HepG2 (cell line): Measurements from ENCODE around the gene DPH7. TPM values are rescaled to one million over a fixed set of nuclear protein-coding genes. Genes with fewer than 3 reads are reported as not detected.

Source experiments
- BHLHE40 ChIP-seq: IDR thresholded peaks from 2 replicates; pipeline ENCODE4 v1.6.1; 2011; ENCODE audit warnings: low read length, improper control_type of control experiment
- FOSL2 ChIP-seq: sonication (generic); formaldehyde crosslinking; IDR thresholded peaks from 2 replicates; pipeline ENCODE4 v1.4.0; 2020; ENCODE audit warnings: missing genetic modification reagents
- GATAD2A ChIP-seq: IDR thresholded peaks from 2 replicates; pipeline ENCODE4 v1.6.1; 2016
- KDM5A ChIP-seq: fragments of 200-600 bp; sonication (generic); IDR thresholded peaks from 2 replicates; pipeline ENCODE4 v1.7.0; 2018; ENCODE audit warnings: antibody characterized with exemption, mild to moderate bottlenecking, low read length, borderline replicate concordance
- MIER3 ChIP-seq: IDR thresholded peaks from 2 replicates; pipeline ENCODE4 v1.6.1; 2016; ENCODE audit warnings: missing compliant biosample characterization, borderline replicate concordance
- MTA1 ChIP-seq: sonication (generic); formaldehyde crosslinking; IDR thresholded peaks from 2 replicates; pipeline ENCODE4 v1.4.0; 2020; ENCODE audit warnings: missing genetic modification reagents, mild to moderate bottlenecking, borderline replicate concordance
- MXD4 ChIP-seq: IDR thresholded peaks from 2 replicates; pipeline ENCODE4 v1.6.1; 2016; ENCODE audit warnings: mild to moderate bottlenecking, missing biosample characterization, missing genetic modification reagents
- MXI1 ChIP-seq: IDR thresholded peaks from 3 replicates; pipeline ENCODE4 v1.6.1; 2012; ENCODE audit warnings: low read depth, low read length, inconsistent platforms, borderline replicate concordance
- MYC ChIP-seq: sonication (generic); formaldehyde crosslinking; IDR thresholded peaks from 2 replicates; pipeline ENCODE4 v1.9.0; 2021; ENCODE audit warnings: missing genetic modification reagents, borderline replicate concordance
- NR2C2 ChIP-seq: sonication (generic); formaldehyde crosslinking; IDR thresholded peaks from 2 replicates; pipeline ENCODE4 v1.4.0; 2020; ENCODE audit warnings: missing genetic modification reagents, mild to moderate bottlenecking, moderate library complexity, borderline replicate concordance
- NR2F1 ChIP-seq, 2 experiments: fragments of 450-650 bp in 1 of 2; formaldehyde crosslinking in 1 of 2; IDR thresholded peaks; 2 replicates each; pipeline versions ENCODE4 v1.5.0 to v1.6.1; 2016 to 2020; ENCODE audit warnings: mild to moderate bottlenecking in 1 of 2, missing compliant biosample characterization in 1 of 2, missing genetic modification reagents in 1 of 2, moderate library complexity in 1 of 2
- RARA ChIP-seq: IDR thresholded peaks from 2 replicates; pipeline ENCODE4 v1.6.1; 2016; ENCODE audit warnings: missing genetic modification reagents, missing compliant biosample characterization
- RERE ChIP-seq: IDR thresholded peaks from 2 replicates; pipeline ENCODE4 v1.6.1; 2016; ENCODE audit warnings: low read depth, missing genetic modification reagents, missing compliant biosample characterization
- SMAD9 ChIP-seq: sonication (generic); formaldehyde crosslinking; IDR thresholded peaks from 2 replicates; pipeline ENCODE4 v1.5.1; 2020; ENCODE audit warnings: mild to moderate bottlenecking, missing genetic modification reagents
- ZNF326 ChIP-seq: sonication (generic); formaldehyde crosslinking; IDR thresholded peaks from 2 replicates; pipeline ENCODE4 v1.4.0; 2020; ENCODE audit warnings: missing genetic modification reagents, borderline replicate concordance
- ZNF629 ChIP-seq: sonication (generic); formaldehyde crosslinking; conservative IDR thresholded peaks from 2 replicates; pipeline ENCODE4 v1.5.0; 2020; ENCODE audit warnings: missing genetic modification reagents
- ZNF644 ChIP-seq: IDR thresholded peaks from 2 replicates; pipeline ENCODE4 v1.6.1; 2016; ENCODE audit warnings: low read depth
- ZSCAN31 ChIP-seq: sonication (generic); formaldehyde crosslinking; IDR thresholded peaks from 2 replicates; pipeline ENCODE4 v1.5.0; 2020; ENCODE audit warnings: low read depth, mild to moderate bottlenecking, missing genetic modification reagents
- polyA plus RNA-seq, 8 experiments: library from polyadenylated mRNA; depleted of rRNA in 3 of 8; stranded (reverse) in 7 of 8; unstranded in 1 of 8; fragments of >200 nt; fragmentation: Illumina TruSeq in 4 of 8; extraction: Trizol in 4 of 8; gene quantifications; 2 replicates each; pipeline versions ENCODE4 v1.2.1 to v1.2.3, GENCODE V29; 2011 to 2016; ENCODE audit warnings: low read depth in 4 of 8, missing spikeins in 1 of 8, mixed read lengths in 1 of 8; ENCODE audit not compliant: insufficient read depth in 1 of 8
- total RNA-seq, 5 experiments: library from RNA; depleted of rRNA; stranded (reverse); fragments of >200 nt; fragmentation: Illumina TruSeq; extraction: Trizol; gene quantifications; 2 replicates each; pipeline ENCODE4 v1.2.3, GENCODE V29; 2016; ENCODE audit warnings: low read depth in 1 of 5
- TF ChIP-seq, protein P1 (sequence below): sonication (generic); formaldehyde crosslinking; IDR thresholded peaks from 2 replicates; pipeline ENCODE4 v1.5.1; 2020; ENCODE audit warnings: mild to moderate bottlenecking, moderate library complexity, missing genetic modification reagents
- TF ChIP-seq, protein P2 (sequence below): IDR thresholded peaks from 2 replicates; pipeline ENCODE4 v1.6.1; 2012; ENCODE audit warnings: inconsistent platforms
- TF ChIP-seq, protein P3 (sequence below): sonication (generic); IDR thresholded peaks from 2 replicates; pipeline ENCODE4 v1.6.1; 2016; ENCODE audit warnings: low read depth, borderline replicate concordance
- TF ChIP-seq, protein P4 (sequence below): sonication (generic); formaldehyde crosslinking; conservative IDR thresholded peaks from 2 replicates; pipeline ENCODE4 v1.4.0; 2020; ENCODE audit warnings: missing genetic modification reagents

Gene DPH7
- total and polyA plus RNA-seq, 2 of the 13 experiments (the other 11 are each of a cell fraction or from before 2014, with no cell fraction given) = 27.6 to 31.6 TPM

DNA sequence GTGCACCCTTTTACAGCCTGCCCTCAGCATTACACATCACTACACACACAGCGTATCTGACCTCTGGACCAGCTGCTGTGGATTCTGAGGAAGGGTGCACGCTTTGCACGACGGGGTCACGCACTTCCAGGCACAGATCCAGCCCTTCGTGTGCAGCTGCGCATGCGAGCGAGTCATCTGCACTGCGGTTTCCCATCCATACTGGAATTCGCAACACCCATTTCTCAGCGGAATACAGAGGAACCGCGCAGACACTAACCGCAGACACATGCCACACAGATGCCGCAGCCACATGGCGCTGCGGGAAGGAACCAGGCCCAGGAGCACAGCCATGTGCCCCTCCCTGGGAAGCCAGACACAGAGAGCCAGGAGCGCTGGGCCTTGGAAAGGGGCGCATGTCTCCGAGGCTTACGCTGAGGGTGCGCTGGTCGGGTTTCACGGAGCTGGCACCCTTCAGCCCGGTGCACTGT lies 72.0 kb downstream of the DPH7 start (continued):
- TF ChIP-seq, protein P1, sequence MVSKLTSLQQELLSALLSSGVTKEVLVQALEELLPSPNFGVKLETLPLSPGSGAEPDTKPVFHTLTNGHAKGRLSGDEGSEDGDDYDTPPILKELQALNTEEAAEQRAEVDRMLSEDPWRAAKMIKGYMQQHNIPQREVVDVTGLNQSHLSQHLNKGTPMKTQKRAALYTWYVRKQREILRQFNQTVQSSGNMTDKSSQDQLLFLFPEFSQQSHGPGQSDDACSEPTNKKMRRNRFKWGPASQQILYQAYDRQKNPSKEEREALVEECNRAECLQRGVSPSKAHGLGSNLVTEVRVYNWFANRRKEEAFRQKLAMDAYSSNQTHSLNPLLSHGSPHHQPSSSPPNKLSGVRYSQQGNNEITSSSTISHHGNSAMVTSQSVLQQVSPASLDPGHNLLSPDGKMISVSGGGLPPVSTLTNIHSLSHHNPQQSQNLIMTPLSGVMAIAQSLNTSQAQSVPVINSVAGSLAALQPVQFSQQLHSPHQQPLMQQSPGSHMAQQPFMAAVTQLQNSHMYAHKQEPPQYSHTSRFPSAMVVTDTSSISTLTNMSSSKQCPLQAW (CRISPR knock-in tag) = 0 out of 2 replicates have a peak, but pooled peaks have one; percentile 15
- no peak for TF ChIP-seq ZNF326 (CRISPR knock-in tag)
- 0 out of 3 replicates have a peak, but pooled peaks have one; percentile 31 for TF ChIP-seq MXI1
- peak; percentile 69 for TF ChIP-seq NR2C2 (CRISPR knock-in tag)
- no peak for TF ChIP-seq SMAD9 (CRISPR knock-in tag)
- no peak for TF ChIP-seq ZNF644
- TF ChIP-seq MXD4 = 0 out of 2 replicates have a peak, but pooled peaks have one; percentile 37
- 0 out of 2 replicates have a peak, but pooled peaks have one; percentile 26 for TF ChIP-seq FOSL2 (CRISPR knock-in tag)
- no peak for TF ChIP-seq RERE
- 0 out of 2 replicates have a peak, but pooled peaks have one; percentile 37 for TF ChIP-seq MTA1 (CRISPR knock-in tag)
- TF ChIP-seq ZSCAN31 (CRISPR knock-in tag) = no peak
- no peak for TF ChIP-seq KDM5A
- TF ChIP-seq, protein P2, sequence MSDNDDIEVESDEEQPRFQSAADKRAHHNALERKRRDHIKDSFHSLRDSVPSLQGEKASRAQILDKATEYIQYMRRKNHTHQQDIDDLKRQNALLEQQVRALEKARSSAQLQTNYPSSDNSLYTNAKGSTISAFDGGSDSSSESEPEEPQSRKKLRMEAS = peak; percentile 56
- TF ChIP-seq ZNF629 (CRISPR knock-in tag) = no peak
- TF ChIP-seq BHLHE40 = peak; percentile 72
- TF ChIP-seq, protein P3, sequence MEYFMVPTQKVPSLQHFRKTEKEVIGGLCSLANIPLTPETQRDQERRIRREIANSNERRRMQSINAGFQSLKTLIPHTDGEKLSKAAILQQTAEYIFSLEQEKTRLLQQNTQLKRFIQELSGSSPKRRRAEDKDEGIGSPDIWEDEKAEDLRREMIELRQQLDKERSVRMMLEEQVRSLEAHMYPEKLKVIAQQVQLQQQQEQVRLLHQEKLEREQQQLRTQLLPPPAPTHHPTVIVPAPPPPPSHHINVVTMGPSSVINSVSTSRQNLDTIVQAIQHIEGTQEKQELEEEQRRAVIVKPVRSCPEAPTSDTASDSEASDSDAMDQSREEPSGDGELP = peak; percentile 45; the same call in 1 of the 2 replicates
- TF ChIP-seq MYC (CRISPR knock-in tag) = no peak
- TF ChIP-seq, protein P4, sequence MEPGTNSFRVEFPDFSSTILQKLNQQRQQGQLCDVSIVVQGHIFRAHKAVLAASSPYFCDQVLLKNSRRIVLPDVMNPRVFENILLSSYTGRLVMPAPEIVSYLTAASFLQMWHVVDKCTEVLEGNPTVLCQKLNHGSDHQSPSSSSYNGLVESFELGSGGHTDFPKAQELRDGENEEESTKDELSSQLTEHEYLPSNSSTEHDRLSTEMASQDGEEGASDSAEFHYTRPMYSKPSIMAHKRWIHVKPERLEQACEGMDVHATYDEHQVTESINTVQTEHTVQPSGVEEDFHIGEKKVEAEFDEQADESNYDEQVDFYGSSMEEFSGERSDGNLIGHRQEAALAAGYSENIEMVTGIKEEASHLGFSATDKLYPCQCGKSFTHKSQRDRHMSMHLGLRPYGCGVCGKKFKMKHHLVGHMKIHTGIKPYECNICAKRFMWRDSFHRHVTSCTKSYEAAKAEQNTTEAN (CRISPR knock-in tag) = peak; percentile 91
- peak; percentile 22; the same call in 1 of the 2 replicates for TF ChIP-seq MIER3 (CRISPR knock-in tag)
- TF ChIP-seq RARA (CRISPR knock-in tag) = peak; percentile 42; the same call in 1 of the 2 replicates
- peak in 1 of 2 experiments; percentile 28; a peak in 1 of 4 replicates for TF ChIP-seq NR2F1 (CRISPR knock-in tag; IDR thresholded peaks at IDR 0.05)
- peak; percentile 43; the same call in 1 of the 2 replicates for TF ChIP-seq GATAD2A (CRISPR knock-in tag)
